DND-41 (cell line): ENCODE data around the gene KAT6B.

Source experiments
- EZH2 ChIP-seq: IDR thresholded peaks from 3 replicates; pipeline ENCODE4 v1.6.1; 2012; ENCODE audit warnings: borderline replicate concordance, low read depth, mild to moderate bottlenecking, moderate library complexity, low read length, inconsistent platforms; ENCODE audit not compliant: severe bottlenecking
- TF ChIP-seq, protein P1 (sequence below): IDR thresholded peaks from 2 replicates; pipeline ENCODE4 v1.5.1; 2012; ENCODE audit warnings: borderline replicate concordance, low read length, moderate library complexity, mild to moderate bottlenecking; ENCODE audit not compliant: poor library complexity, severe bottlenecking; ENCODE audit errors: extremely low read depth

DNA sequence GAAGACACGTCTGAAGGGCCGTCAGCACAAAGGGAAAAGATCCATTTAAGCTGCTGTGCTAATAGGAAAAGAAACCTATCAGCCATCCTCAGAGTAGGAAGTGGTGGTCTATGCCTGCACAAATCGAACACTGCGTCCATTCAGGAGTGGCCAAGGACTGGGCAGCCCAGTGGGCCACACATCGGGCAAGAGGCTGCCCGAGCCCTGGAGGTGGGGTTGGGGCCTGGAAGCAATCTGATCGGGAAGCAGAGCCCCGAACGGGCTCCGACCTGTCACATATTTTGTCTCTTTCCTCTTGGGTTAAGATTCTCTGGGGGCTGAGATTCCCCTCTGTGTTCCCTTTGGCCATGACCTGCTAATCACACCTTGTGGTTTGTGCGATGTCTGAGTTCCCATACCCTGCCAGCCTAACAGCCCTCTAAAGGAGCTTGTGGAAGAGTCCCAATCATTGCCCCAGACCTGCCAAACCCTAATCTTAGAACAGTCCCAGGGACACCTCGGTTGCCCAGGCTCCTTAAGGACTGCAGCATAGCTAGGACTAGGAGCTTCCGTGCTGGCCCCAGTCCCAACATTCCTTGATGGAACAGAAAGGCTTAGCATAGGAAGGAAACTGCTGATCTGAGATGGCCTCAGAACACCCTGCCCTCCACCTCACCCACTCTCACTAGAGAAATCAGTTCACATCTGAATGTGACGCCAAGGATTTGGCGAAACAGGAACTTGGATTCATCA, 207.2 kb downstream of the KAT6B start:
- TF ChIP-seq, protein P1, sequence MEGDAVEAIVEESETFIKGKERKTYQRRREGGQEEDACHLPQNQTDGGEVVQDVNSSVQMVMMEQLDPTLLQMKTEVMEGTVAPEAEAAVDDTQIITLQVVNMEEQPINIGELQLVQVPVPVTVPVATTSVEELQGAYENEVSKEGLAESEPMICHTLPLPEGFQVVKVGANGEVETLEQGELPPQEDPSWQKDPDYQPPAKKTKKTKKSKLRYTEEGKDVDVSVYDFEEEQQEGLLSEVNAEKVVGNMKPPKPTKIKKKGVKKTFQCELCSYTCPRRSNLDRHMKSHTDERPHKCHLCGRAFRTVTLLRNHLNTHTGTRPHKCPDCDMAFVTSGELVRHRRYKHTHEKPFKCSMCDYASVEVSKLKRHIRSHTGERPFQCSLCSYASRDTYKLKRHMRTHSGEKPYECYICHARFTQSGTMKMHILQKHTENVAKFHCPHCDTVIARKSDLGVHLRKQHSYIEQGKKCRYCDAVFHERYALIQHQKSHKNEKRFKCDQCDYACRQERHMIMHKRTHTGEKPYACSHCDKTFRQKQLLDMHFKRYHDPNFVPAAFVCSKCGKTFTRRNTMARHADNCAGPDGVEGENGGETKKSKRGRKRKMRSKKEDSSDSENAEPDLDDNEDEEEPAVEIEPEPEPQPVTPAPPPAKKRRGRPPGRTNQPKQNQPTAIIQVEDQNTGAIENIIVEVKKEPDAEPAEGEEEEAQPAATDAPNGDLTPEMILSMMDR = no peak
- no peak for TF ChIP-seq EZH2
